Endothelial cell of umbilical vein (primary cell): ENCODE measurements around the gene EFCAB10. TPM values are rescaled to one million over a fixed set of nuclear protein-coding genes. Genes with fewer than 3 reads are reported as not detected.

Source experiments
- BruUV-seq: library from RNA; stranded (reverse); fragments of 400-500 nt; replicated peaks from 2 replicates; lab custom pipeline; 2021; lab: Mats Ljungman, UMichigan
- CTCF ChIA-PET: fragments of 300-600, 350-600 bp; sonication (Branson Sonifier 250); formaldehyde crosslinking; loops from one replicate; lab custom pipeline; 2021; ENCODE audit warnings: antibody characterized with exemption, inconsistent platforms; lab: Charles Lee
- POLR2A ChIA-PET: fragments of 300-600, 350-600 bp; sonication (Branson Sonifier 250); formaldehyde crosslinking; loops from one replicate; lab custom pipeline; 2021; ENCODE audit warnings: antibody characterized with exemption, inconsistent platforms; lab: Charles Lee
- DNase-seq: peaks from one replicate; pipeline ENCODE4 v3.0.0-alpha.2; 2011; ENCODE audit warnings: low read depth, low spot score
- FAIRE-seq: peaks from 2 replicates; lab custom pipeline; 2011; peaks lifted over from hg19 to GRCh38; lab: Jason Lieb, UNC
- H2AFZ ChIP-seq: 2 replicates; pipeline ENCODE4 v1.6.0; 2012; ENCODE audit warnings: low read depth, low read length, control low read depth, inconsistent platforms
- H3K27ac ChIP-seq: 2 replicates; pipeline ENCODE4 v1.5.1; 2011; ENCODE audit warnings: low read depth, mild to moderate bottlenecking, control low read depth, low read length, moderate library complexity; ENCODE audit not compliant: insufficient read depth
- H3K27me3 ChIP-seq, 2 experiments: 2 replicates each; pipeline versions ENCODE4 v1.6.0 to v1.6.1; 2011; ENCODE audit warnings: low read length in 2 of 2, mixed read lengths in 1 of 2; ENCODE audit not compliant: control insufficient read depth in 2 of 2, insufficient read depth in 2 of 2
- H3K36me3 ChIP-seq, 2 experiments: 2 replicates in 1 of 2; 3 replicates in 1 of 2; pipeline ENCODE4 v1.5.1; 2011; ENCODE audit warnings: low read length in 2 of 2, mild to moderate bottlenecking in 1 of 2, moderate library complexity in 1 of 2; ENCODE audit not compliant: control insufficient read depth in 2 of 2, insufficient read depth in 2 of 2; ENCODE audit errors: extremely low read depth in 1 of 2
- H3K4me1 ChIP-seq: 3 replicates; pipeline ENCODE4 v1.5.1; 2011; ENCODE audit warnings: mild to moderate bottlenecking, low read length; ENCODE audit not compliant: control insufficient read depth, insufficient read depth; ENCODE audit errors: extremely low read depth
- H3K4me2 ChIP-seq: 2 replicates; pipeline ENCODE4 v1.6.1; 2011; ENCODE audit warnings: low read length, control low read depth, mixed read lengths; ENCODE audit not compliant: insufficient read depth
- H3K4me3 ChIP-seq, 3 experiments: fragments of 200-600 bp in 1 of 3; sonication (generic), shearing (Covaris generic) in 1 of 3; replicated peaks in 1 of 3; 2 replicates each; pipeline ENCODE4 v1.5.1; 2011 to 2016; ENCODE audit warnings: control low read depth in 3 of 3, low read length in 3 of 3, mild to moderate bottlenecking in 2 of 3, inconsistent platforms in 1 of 3, low read depth in 1 of 3, moderate library complexity in 1 of 3; ENCODE audit not compliant: insufficient read depth in 1 of 3
- H3K79me2 ChIP-seq: 2 replicates; pipeline ENCODE4 v1.6.0; 2012; ENCODE audit warnings: low read length, inconsistent platforms; ENCODE audit not compliant: control insufficient read depth, insufficient read depth
- H3K9ac ChIP-seq: replicated peaks from 2 replicates; pipeline ENCODE3; 2011; ENCODE audit warnings: low read length, control low read depth; ENCODE audit not compliant: insufficient read depth; ENCODE audit errors: extremely low read depth
- H3K9me1 ChIP-seq: replicated peaks from 3 replicates; pipeline ENCODE4 v1.6.0; 2011; ENCODE audit warnings: mild to moderate bottlenecking, low read length; ENCODE audit not compliant: control insufficient read depth, insufficient read depth; ENCODE audit errors: extremely low read depth
- H3K9me3 ChIP-seq: replicated peaks from 2 replicates; pipeline ENCODE4 v1.5.1; 2012; ENCODE audit warnings: low read length, inconsistent platforms; ENCODE audit not compliant: control insufficient read depth, insufficient read depth
- H4K20me1 ChIP-seq: replicated peaks from 2 replicates; pipeline ENCODE3; 2011; ENCODE audit warnings: mild to moderate bottlenecking, low read length; ENCODE audit not compliant: control insufficient read depth, insufficient read depth; ENCODE audit errors: extremely low read depth
- CTCF ChIP-seq, 2 donors: IDR thresholded peaks; 1 replicate in 1 of 2; 2 replicates in 1 of 2; pipeline ENCODE4 v1.5.1; 2011; ENCODE audit warnings: low read length in 2 of 2, mild to moderate bottlenecking in 2 of 2, moderate library complexity in 2 of 2, control low read depth in 1 of 2, inconsistent platforms in 1 of 2, low read depth in 1 of 2; ENCODE audit not compliant: insufficient read depth in 1 of 2; ENCODE audit errors: extremely low read depth in 1 of 2
- EZH2 ChIP-seq: IDR thresholded peaks from 2 replicates; pipeline ENCODE4 v1.6.1; 2012; ENCODE audit warnings: borderline replicate concordance, low read depth, mild to moderate bottlenecking, moderate library complexity, low read length, inconsistent platforms; ENCODE audit not compliant: severe bottlenecking
- FOS ChIP-seq: IDR thresholded peaks from 2 replicates; pipeline ENCODE4 v1.6.1; 2011; ENCODE audit warnings: mild to moderate bottlenecking, low read length, moderate library complexity, borderline replicate concordance; ENCODE audit not compliant: insufficient read depth
- GATA2 ChIP-seq: IDR thresholded peaks from 2 replicates; pipeline ENCODE4 v1.7.0; 2011; ENCODE audit warnings: low read depth, mild to moderate bottlenecking, moderate library complexity, mixed read lengths, low read length; ENCODE audit not compliant: insufficient read length, insufficient read depth
- JUN ChIP-seq: IDR thresholded peaks from 2 replicates; pipeline ENCODE4 v1.6.1; 2011; ENCODE audit warnings: borderline replicate concordance, low read depth; ENCODE audit not compliant: insufficient read length, insufficient read depth
- MAX ChIP-seq: IDR thresholded peaks from 2 replicates; pipeline ENCODE4 v1.6.1; 2011; ENCODE audit not compliant: insufficient read depth, insufficient read length
- MYC ChIP-seq: IDR thresholded peaks from one replicate; pipeline ENCODE4 v1.6.1; 2011; ENCODE audit warnings: mild to moderate bottlenecking, low read depth, low read length
- POLR2A ChIP-seq: IDR thresholded peaks from 2 replicates; pipeline ENCODE4 v1.6.1; 2012; ENCODE audit warnings: low read depth, mild to moderate bottlenecking, control low read depth, low read length
- POLR2AphosphoS5 ChIP-seq: IDR thresholded peaks from 2 replicates; pipeline ENCODE4 v1.6.1; 2012; ENCODE audit warnings: low read depth, mild to moderate bottlenecking, control low read depth, low read length, moderate library complexity; ENCODE audit not compliant: insufficient read depth
- dilution Hi-C: fragments of 300-500 bp; cut with MboI; formaldehyde crosslinking; loops from one replicate; pipeline ENCODE4 v1.15.0; 2019; ENCODE audit warnings: low sequenced_read_pairs; ENCODE audit not compliant: extremely low pct_ligation_motif_present
- intact Hi-C: fragments of 100-400 bp; cut with micrococcal nuclease; formaldehyde crosslinking; loops from one replicate; pipeline ENCODE4 v1.10.0; 2022
- polyA plus RNA-seq, 4 experiments: library from polyadenylated mRNA; depleted of rRNA in 3 of 4; stranded (reverse) in 3 of 4; unstranded in 1 of 4; fragments of >200 nt; gene quantifications; 2 replicates each; pipeline versions ENCODE4 v1.2.1 to v1.2.3, GENCODE V29; 2011 to 2012; ENCODE audit warnings: missing spikeins in 1 of 4
- total RNA-seq: library from RNA; stranded (reverse); gene quantifications from 2 replicates; pipeline ENCODE4 v1.2.3, GENCODE V29; 2021

EFCAB10 gene
- total and polyA plus RNA-seq, 2 donors (not counting 3 experiments of a cell fraction or from before 2014, with no cell fraction given) = not detected

GRCh38 chr7:105621176-105621575, 39.9 kb upstream of the EFCAB10 start:
- TF ChIP-seq CTCF (IDR thresholded peaks at IDR 0.05; ENCODE audit: extremely low read depth in 1 of 2, insufficient read depth in 1 of 2, low read depth in 1 of 2, low read length in 2 of 2) = no peak
- TF ChIP-seq JUN = no peak
- TF ChIP-seq POLR2A = no peak
- TF ChIP-seq MYC = no peak
- no peak for TF ChIP-seq POLR2AphosphoS5
- no peak for TF ChIP-seq MAX
- no peak for TF ChIP-seq EZH2
- no peak for TF ChIP-seq FOS
- no peak for TF ChIP-seq GATA2
- DNase-seq (no peak), FAIRE-seq (no peak)
- H3K4me2 ChIP-seq = no peak overlapping the region
- no peak overlapping the region for H3K9ac ChIP-seq
- peaks cover 0 to 11% of the 10 kb centered on the region in 2 experiments for H3K36me3 ChIP-seq
- no peaks in the 10 kb centered on the region for H3K4me1 ChIP-seq
- CTCF ChIA-PET = no interaction called here
- no peaks in the 10 kb centered on the region for H4K20me1 ChIP-seq
- no peaks in the 10 kb centered on the region for H3K9me1 ChIP-seq
- POLR2A ChIA-PET = no interaction called here
- no peaks in the 10 kb centered on the region for H3K9me3 ChIP-seq
- H3K4me3 ChIP-seq = no peak overlapping the region
- H3K27ac ChIP-seq = no peak overlapping the region
- no peaks in the 10 kb centered on the region for H3K27me3 ChIP-seq
- no peaks in the 10 kb centered on the region for H3K79me2 ChIP-seq
- no TSS peak for BruUV-seq
- dilution Hi-C loops = no loop called here
- no peak overlapping the region for H2AFZ ChIP-seq
- intact Hi-C loops = no loop called here
